GM06990 (cell line): Measurements from ENCODE around the gene ACVR1.
"Not testable (repeated sequence)": the region's sequence is repeated elsewhere in the genome, so short reads cannot be mapped to it uniquely, and the experiment has no call there.

Experiments used
- DNase-seq: peaks from one replicate; pipeline ENCODE4 v3.0.0-alpha.2; 2011; ENCODE audit not compliant: insufficient read length; ENCODE audit errors: extremely low read depth
- H3K27me3 ChIP-seq: replicated peaks from 2 replicates; pipeline ENCODE4 v1.6.0; 2011; ENCODE audit warnings: low read length; ENCODE audit not compliant: control insufficient read depth, insufficient read depth
- H3K36me3 ChIP-seq: 2 replicates; pipeline ENCODE4 v1.5.1; 2011; ENCODE audit warnings: low read length; ENCODE audit not compliant: control insufficient read depth, insufficient read depth
- H3K4me3 ChIP-seq: replicated peaks from 2 replicates; pipeline ENCODE4 v1.5.1; 2011; ENCODE audit warnings: low read depth, mild to moderate bottlenecking, control low read depth, low read length
- TF ChIP-seq, protein P1 (sequence below): IDR thresholded peaks from 2 replicates; pipeline ENCODE4 v1.5.1; 2011; ENCODE audit warnings: low read length, control low read depth, mild to moderate bottlenecking, inconsistent platforms; ENCODE audit not compliant: insufficient read depth, poor library complexity, severe bottlenecking

The ACVR1 gene

DNA sequence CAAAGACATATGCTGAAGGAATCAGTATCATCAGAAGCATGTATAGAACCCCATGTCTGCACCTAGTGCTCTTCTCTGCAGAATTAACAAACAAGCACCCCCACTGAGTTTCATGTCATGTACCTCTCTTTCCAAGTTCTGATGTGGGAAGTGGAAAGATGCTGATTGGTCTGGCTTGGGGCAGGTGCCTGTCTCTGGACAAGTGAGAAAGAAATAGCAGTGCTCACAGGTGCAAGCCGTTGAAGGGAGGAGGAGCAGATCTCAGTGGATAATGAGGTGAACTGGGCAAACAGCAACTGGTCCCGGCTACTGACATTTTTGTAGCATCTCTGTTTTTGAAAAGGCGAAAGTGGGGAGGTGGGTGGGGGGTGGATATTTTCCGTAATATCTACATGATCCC is 17.5 kb upstream of the ACVR1 start:
- H3K27me3 ChIP-seq = no peaks in the 10 kb centered on the region
- no peak overlapping the region for H3K4me3 ChIP-seq
- no peak for DNase-seq
- TF ChIP-seq, protein P1, sequence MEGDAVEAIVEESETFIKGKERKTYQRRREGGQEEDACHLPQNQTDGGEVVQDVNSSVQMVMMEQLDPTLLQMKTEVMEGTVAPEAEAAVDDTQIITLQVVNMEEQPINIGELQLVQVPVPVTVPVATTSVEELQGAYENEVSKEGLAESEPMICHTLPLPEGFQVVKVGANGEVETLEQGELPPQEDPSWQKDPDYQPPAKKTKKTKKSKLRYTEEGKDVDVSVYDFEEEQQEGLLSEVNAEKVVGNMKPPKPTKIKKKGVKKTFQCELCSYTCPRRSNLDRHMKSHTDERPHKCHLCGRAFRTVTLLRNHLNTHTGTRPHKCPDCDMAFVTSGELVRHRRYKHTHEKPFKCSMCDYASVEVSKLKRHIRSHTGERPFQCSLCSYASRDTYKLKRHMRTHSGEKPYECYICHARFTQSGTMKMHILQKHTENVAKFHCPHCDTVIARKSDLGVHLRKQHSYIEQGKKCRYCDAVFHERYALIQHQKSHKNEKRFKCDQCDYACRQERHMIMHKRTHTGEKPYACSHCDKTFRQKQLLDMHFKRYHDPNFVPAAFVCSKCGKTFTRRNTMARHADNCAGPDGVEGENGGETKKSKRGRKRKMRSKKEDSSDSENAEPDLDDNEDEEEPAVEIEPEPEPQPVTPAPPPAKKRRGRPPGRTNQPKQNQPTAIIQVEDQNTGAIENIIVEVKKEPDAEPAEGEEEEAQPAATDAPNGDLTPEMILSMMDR = no peak
- H3K36me3 ChIP-seq = no peaks in the 10 kb centered on the region

DNA sequence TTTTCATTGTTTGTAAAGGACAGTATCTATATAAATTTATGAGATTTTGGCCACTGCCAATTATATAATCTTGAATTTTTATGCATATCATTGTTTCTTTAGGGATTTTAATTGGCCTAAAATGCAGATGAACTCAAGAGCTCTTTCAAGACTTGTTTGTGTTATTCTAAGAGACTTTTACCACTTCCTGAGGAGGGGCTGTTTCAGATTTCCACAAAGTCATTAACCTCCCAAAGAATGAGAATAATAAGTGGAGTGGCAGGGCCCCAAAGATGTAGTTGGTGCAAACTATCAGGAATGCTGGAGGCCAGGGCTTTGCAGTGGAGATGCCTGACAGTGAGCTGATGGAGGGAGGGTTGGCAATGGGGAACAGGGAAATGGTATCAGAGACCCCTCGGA is 15.5 kb upstream of the ACVR1 start:
- TF ChIP-seq, protein P1 = no peak
- no peak for DNase-seq
- Histone ChIP-seq H3K36me3 (no peaks in the 10 kb centered on the region), H3K27me3 (no peaks in the 10 kb centered on the region), H3K4me3 (no peak overlapping the region)

DNA sequence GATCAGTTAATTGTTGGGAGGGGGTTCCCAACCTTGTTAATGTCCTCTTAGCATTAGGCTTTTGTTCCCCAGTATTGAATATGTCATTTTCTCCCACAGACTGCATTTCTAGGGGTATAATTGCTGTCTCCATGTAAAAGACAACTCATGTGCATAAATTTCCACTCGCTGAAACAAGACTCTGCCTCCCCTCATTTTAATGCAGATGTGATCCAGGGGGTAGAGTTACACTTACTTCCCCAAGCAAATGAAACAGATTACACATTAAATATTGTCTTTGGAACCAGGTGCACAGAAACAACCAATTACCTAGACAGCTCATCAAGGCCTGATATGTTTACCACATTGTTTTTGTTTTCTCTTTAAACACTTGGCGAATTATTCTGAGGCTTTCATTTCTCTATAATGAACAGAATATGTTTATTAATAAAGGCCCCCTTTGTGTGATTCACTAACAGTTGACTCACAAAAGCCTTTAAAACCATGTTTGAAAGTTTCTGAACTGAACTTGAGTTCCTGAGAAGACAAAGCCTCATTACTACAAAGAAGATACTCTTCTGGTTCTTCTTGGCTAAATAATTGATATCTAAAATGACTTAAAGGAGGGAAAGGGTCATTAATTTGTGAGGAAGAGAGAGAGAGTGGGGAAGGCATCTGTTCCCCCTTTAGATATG is 15.0 kb upstream of the ACVR1 start:
- no peaks in the 10 kb centered on the region for H3K36me3 ChIP-seq
- H3K4me3 ChIP-seq = no peak overlapping the region
- no peaks in the 10 kb centered on the region for H3K27me3 ChIP-seq
- DNase-seq = no peak
- TF ChIP-seq, protein P1 = no peak

DNA sequence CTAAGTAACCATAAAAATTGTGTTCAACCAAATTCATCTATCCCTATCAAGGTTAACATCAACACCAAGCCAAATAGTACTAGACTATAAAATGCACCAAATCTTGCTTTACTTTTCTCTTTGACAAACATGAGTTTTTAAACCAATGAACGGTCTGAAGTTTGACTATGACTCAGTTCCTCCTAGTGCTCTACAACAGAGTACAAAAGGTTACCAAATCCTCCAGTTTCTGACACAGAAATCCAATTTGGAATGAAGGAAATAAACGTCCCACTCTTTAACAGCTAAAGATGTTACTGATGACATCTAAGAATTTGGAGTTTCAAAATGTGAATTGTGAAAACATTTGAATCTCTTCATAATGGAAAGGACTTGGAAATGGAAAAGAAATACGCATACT is 11.8 kb upstream of the ACVR1 start:
- TF ChIP-seq, protein P1 = no peak
- Histone ChIP-seq H3K36me3 (no peaks in the 10 kb centered on the region), H3K27me3 (no peaks in the 10 kb centered on the region), H3K4me3 (no peak overlapping the region)
- no peak for DNase-seq

DNA sequence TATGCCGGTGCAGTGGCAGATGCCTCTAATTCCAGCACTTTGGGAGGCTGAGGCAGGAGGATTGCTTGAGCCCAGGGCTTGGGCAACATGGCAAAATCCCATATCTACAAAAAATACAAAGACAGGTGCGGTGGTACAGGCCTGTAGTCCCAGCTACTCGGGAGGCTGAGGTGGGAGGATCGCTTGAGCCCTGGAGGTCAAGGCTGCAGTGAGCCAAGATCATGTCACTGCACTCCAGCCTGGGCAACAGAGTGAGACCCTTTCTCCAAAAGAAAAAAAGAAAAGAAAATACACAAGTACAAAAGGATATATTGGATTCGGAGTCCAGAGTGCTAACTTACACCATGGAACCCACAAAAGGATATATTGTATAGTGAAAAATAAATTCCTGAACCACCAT is 8.4 kb upstream of the ACVR1 start:
- not testable (repeated sequence) for H3K36me3 ChIP-seq

DNA sequence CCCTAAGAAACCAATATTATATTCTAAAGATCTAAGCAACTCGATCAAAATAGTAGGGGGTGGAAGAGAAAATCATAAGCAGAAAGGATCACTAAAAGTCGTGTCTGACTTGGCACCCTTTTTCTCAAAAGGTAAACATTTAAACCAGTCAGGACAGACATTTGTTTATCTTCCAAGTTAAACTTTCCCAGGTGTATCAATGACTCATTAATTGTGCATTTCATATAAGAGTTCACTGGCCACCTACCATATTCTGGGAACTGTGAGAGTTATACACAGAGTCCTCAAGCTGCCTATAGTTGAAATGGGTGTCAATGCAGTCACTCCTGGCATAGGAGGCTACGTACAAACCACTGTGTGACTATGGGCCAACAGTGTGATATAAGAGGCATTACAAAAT is 4.8 kb upstream of the ACVR1 start:
- DNase-seq = no peak
- Histone ChIP-seq H3K4me3 (no peak overlapping the region), H3K27me3 (no peaks in the 10 kb centered on the region), H3K36me3 (no peaks in the 10 kb centered on the region)
- TF ChIP-seq, protein P1 = no peak

More for the DNA sequence above, 8.4 kb upstream of the ACVR1 start:
- not testable (repeated sequence) for DNase-seq, H3K4me3 ChIP-seq, H3K27me3 ChIP-seq
